A549 (cell line): ENCODE data around the gene ABCG8.

ENCODE experiments used
- CTCF ChIP-seq: fragments of >200 bp; sonication (Bioruptor Twin); formaldehyde crosslinking; IDR thresholded peaks from 3 replicates; pipeline ENCODE4 v1.5.1; 2016
- ELK1 ChIP-seq: fragments of 150-350 bp; IDR thresholded peaks from 2 replicates; pipeline ENCODE4 v1.6.1; 2014; ENCODE audit warnings: low read depth, mild to moderate bottlenecking, low read length
- GATA3 ChIP-seq: IDR thresholded peaks from 2 replicates; pipeline ENCODE4 v1.6.1; 2012; ENCODE audit warnings: borderline replicate concordance
- HDAC2 ChIP-seq: fragments of 200-600 bp; sonication (generic); IDR thresholded peaks from 2 replicates; pipeline ENCODE4 v1.6.1; 2016
- POLR2A ChIP-seq: IDR thresholded peaks from 2 replicates; pipeline ENCODE4 v1.6.1; 2012; ENCODE audit warnings: mild to moderate bottlenecking, low read length

DNA sequence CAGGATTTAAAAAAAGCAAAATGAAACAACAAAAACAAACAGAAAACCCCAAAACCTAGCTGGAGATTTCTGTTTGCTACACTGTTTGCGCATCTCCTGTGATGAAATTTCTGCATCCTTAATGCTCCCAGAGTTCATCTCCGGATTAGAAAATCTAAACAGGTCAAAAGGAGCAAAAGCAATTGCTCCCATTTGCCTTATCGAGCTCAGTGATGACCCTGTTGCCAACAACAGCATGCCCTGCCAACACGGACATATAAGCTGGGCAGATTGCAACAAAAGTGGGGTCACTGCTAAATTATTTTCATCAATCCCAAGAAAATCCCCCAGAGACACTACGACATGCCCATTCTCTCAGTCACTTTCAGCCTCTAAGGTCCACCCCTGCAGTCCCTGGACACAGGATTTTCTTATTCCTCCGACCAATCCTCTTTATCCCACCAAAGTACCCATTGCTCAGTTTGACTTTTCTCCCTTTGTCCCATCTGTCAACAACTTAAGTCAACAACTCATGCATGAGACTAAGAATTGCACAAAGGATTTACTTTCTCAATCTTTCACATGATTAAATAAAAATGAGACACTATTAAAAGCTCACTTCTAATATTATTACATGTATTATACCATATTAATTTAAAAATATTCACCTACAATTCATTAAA, 67.8 kb downstream of the ABCG8 start:
- TF ChIP-seq POLR2A (no peak), CTCF (no peak), ELK1 (no peak), GATA3 (no peak), HDAC2 (no peak)
